Activated T-cell treated with anti-CD3 and anti-CD28 coated beads, Interleukin-2, amount 50 U/mL, for 4 hours (primary cell): ENCODE results near the gene CHST15. TPM values are rescaled to one million over a fixed set of nuclear protein-coding genes. Genes with fewer than 3 reads are reported as not detected.

Source experiments
- ATAC-seq, 2 donors: fragments of 200-7000 bp; cut with Tn5 transposase; one replicate each; pipeline ENCODE4 v1.10.0; 2021
- DNase-seq: peaks from one replicate; pipeline ENCODE4 v3.0.0-alpha.2; 2020
- H3K27me3 Mint-ChIP-seq: one replicate; pipeline ENCODE4 v1.8.0; 2021; ENCODE audit warnings: low read depth, mixed read lengths
- H3K36me3 Mint-ChIP-seq: one replicate; pipeline ENCODE4 v1.8.0; 2022; ENCODE audit warnings: mixed read lengths; ENCODE audit not compliant: insufficient read depth
- H3K4me1 Mint-ChIP-seq: one replicate; pipeline ENCODE4 v1.8.0; 2021; ENCODE audit warnings: low read depth, mixed read lengths
- H3K4me3 Mint-ChIP-seq: one replicate; pipeline ENCODE4 v1.8.0; 2021; ENCODE audit warnings: mild to moderate bottlenecking, moderate library complexity, mixed read lengths
- H3K9me3 Mint-ChIP-seq: one replicate; pipeline ENCODE4 v1.8.0; 2021; ENCODE audit warnings: mixed read lengths
- total RNA-seq, 3 donors: library from RNA; stranded (reverse); gene quantifications; one replicate each; pipeline ENCODE4 v1.2.1, GENCODE V29; 2021

The CHST15 gene
- total RNA-seq, 3 donors from 2014 or later, result 0.08 to 0.29 (median 0.11) TPM

GRCh38 chr10:123965973-123966895 is 127.2 kb downstream of the CHST15 start:
- H3K9me3 Mint-ChIP-seq, result no peaks in the 10 kb centered on the region
- no peaks in the 10 kb centered on the region for H3K36me3 Mint-ChIP-seq
- DNase-seq (no peak), ATAC-seq (no peak)
- no peaks in the 10 kb centered on the region for H3K4me1 Mint-ChIP-seq
- H3K27me3 Mint-ChIP-seq, result peaks cover 67% of the 10 kb centered on the region
- no peak overlapping the region for H3K4me3 Mint-ChIP-seq

- Mint-ChIP-seq H3K9me3 (no peaks in the 10 kb centered on the region), H3K36me3 (no peaks in the 10 kb centered on the region), H3K4me1 (no peaks in the 10 kb centered on the region), H3K27me3 (peaks cover 57% of the 10 kb centered on the region), H3K4me3 (no peak overlapping the region)
- DNase-seq (no peak), ATAC-seq (no peak)
Measured at GRCh38 chr10:123964953-123965352, 128.4 kb downstream of the CHST15 start.

DNA sequence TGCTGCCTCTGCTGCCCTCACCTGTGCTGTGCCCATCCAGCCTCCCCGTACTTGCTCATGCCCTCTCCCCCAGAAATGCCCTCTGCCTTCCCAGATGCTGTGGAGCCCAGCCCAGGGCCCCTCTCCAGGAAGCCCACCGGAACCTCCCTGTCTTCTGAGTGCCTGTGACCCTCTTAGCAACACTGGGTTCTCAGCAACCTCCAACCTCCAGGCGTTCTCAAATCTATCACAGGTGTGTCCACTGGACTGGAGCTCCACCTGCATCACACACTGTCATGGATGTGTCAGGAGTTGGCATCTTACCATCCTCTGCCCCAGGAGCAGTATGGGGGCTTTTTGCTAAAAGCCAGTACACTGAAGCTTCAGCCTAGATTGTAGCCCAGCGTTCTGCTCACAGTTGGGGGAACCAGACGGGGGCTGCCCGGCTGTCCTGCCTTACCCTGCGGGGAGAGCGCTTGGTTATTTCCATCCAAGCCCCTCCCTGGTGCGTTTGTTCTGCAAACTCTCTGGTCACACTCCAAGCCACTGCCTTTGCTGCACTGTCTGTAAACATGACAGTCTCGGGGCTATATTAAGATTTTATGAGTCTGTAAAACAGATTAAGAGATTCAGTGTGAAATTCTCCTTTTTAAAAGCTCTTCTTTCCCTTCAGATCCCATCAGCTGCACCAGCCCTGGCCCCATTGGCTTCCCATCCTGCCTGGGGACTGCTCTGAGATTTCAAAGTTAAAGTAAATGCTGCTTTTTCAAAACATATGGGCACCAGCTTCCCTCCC is 130.5 kb downstream of the CHST15 start:
- Mint-ChIP-seq H3K27me3 (peaks cover 37% of the 10 kb centered on the region), H3K4me3 (no peak overlapping the region), H3K9me3 (no peaks in the 10 kb centered on the region), H3K4me1 (no peaks in the 10 kb centered on the region), H3K36me3 (no peaks in the 10 kb centered on the region)
- DNase-seq (no peak), ATAC-seq (no peak)

- H3K27me3 Mint-ChIP-seq, result peaks cover 12% of the 10 kb centered on the region
- H3K36me3 Mint-ChIP-seq, result no peaks in the 10 kb centered on the region
- ATAC-seq, result no peak
- H3K4me1 Mint-ChIP-seq, result no peaks in the 10 kb centered on the region
- H3K4me3 Mint-ChIP-seq, result no peak overlapping the region
- no peaks in the 10 kb centered on the region for H3K9me3 Mint-ChIP-seq
- DNase-seq, result no peak
Measured at GRCh38 chr10:123958241-123958640, 135.2 kb downstream of the CHST15 start.

Other genes starting within 250 kb of the CHST15 start
- gene CPXM2, start 201.8 kb downstream of the CHST15 start, total RNA-seq, result not detected